ENCODE results near the gene UCN. TPM values are rescaled to one million over a fixed set of nuclear protein-coding genes. Genes with fewer than 3 reads are reported as not detected.

Gene UCN
- total RNA-seq, 5 donors from 2014 or later (not counting 1 experiment from before 2014, with no cell fraction given) = 1.8 to 7.8 (median 4.2) TPM

DNA sequence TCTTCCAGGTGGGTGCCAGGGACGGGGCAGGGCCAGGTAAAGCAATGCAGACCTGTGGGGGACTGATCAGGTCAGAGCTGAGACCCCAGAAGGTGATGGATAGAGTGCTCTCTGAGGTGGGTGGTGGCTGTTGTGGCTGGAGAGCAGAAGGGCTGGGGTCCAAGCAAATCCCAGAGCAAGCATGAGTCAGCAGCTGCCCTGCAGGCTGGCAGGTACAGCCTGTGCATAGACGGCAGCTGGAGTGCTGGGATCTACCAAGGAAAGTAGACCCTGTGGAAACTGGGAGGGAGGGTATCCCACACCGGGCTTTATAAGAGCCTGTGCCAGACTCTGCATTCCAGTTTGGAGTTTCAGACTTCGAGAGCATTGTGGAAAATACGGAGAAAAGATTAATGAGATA lies 25.4 kb downstream of the UCN start:
- Mint-ChIP-seq H3K27ac (no peak overlapping the region), H3K9me3 (no peaks in the 10 kb centered on the region), H3K36me3 (no peaks in the 10 kb centered on the region), H3K4me3 (no peak overlapping the region), H3K4me1 (peaks cover 2 to 6% (median 2%) of the 10 kb centered on the region in 3 donors), H3K27me3 (peaks cover 21 to 33% of the 10 kb centered on the region in 2 donors)
- 71% methylated on average over 4 of the region's 5 CpGs for WGBS (ENCODE audit: insufficient coverage)
- H3K9me3 ChIP-seq = no peaks in the 10 kb centered on the region
- H3K36me3 ChIP-seq (ENCODE audit: control insufficient read depth in 2 of 2, extremely low read depth in 1 of 2, insufficient read depth in 1 of 2, low read length in 1 of 2) = no peaks in the 10 kb centered on the region
- H3K27ac ChIP-seq (ENCODE audit: low read length) = no peak overlapping the region
- H3K4me1 ChIP-seq (ENCODE audit: control insufficient read depth in 1 of 2, extremely low read depth in 1 of 2, insufficient read depth in 2 of 2, low read length in 2 of 2) = peaks cover 0 to 2% of the 10 kb centered on the region in 2 experiments
- DNase-seq (no peak), ATAC-seq (replicated peaks in 1 of 4) (no peak)
- no peak overlapping the region for H3K4me3 ChIP-seq (ENCODE audit: control insufficient read depth in 1 of 2, extremely low read depth in 1 of 2, low read length in 1 of 2)
- peaks cover 2 to 28% of the 10 kb centered on the region in 2 experiments for H3K27me3 ChIP-seq (replicated peaks in 1 of 2; ENCODE audit: control insufficient read depth in 2 of 2, extremely low read depth in 1 of 2, insufficient read depth in 2 of 2, low read length in 1 of 2)
- ChIA-PET CTCF (interaction anchor here (1.0 to 1.1 kb wide), 2 partner anchors 321 kb away, joined by 3 read pairs; no protein-coding TSS in a partner anchor), POLR2A (no interaction called here)

DNA sequence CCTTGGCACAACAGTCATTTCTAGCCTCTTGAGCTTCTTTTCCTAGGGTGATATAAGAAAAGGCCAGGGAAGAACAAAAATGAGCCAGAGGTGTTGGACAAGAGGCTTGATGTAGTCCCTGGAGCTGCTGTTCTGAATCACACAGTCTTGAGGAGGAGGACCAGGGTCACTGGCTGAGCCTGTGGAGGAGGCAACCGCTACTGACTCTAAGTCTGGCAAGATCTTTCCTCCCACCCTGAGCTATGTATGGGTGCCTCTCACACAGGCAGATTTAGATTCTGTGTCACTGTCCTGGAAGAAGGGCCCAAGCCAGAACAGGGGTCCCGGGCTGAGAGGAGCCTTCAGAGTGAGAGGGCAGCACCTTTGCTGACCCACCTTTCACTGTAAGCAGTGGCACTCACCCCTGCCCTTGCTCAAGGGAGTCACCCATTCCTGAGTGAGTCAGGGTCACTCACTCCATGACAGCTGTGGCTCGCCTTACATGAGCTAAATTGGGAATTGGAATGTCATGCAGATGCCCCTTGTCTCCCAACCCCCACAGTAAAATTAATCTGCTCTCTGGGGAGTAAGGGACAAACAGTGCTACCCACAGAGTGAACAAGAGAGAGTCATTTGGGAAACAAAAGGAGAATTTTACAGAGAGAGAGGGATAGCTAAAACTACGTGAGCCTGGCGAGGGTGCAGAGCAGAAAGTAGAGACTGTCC lies 26.2 kb downstream of the UCN start, which contains the start of gene TRIM54:
Gene TRIM54 (plus strand): TSS at position 575 of the 705 bp plus-strand sequence. CDS start 303 bp downstream, outside the sequence.
- peaks cover 25 to 37% of the 10 kb centered on the region in 2 donors for H3K27me3 Mint-ChIP-seq
- Histone ChIP-seq H3K4me1 (ENCODE audit: control insufficient read depth in 1 of 2, extremely low read depth in 1 of 2, insufficient read depth in 2 of 2, low read length in 2 of 2) (peaks cover 0 to 2% of the 10 kb centered on the region in 2 experiments), H3K27ac (ENCODE audit: low read length) (no peak within 1 kb of the TSS), H3K9me3 (no peaks in the 10 kb centered on the region), H3K4me3 (ENCODE audit: control insufficient read depth in 1 of 2, extremely low read depth in 1 of 2, low read length in 1 of 2) (no peak within 1 kb of the TSS), H3K36me3 (ENCODE audit: control insufficient read depth in 2 of 2, extremely low read depth in 1 of 2, insufficient read depth in 1 of 2, low read length in 1 of 2) (no peaks in the 10 kb centered on the region), H3K27me3 (replicated peaks in 1 of 2; ENCODE audit: control insufficient read depth in 2 of 2, extremely low read depth in 1 of 2, insufficient read depth in 2 of 2, low read length in 1 of 2) (peaks cover 2 to 30% of the 10 kb centered on the region in 2 experiments)
- H3K4me3 Mint-ChIP-seq = no peak within 1 kb of the TSS
- POLR2A ChIA-PET = no interaction called here
- CTCF ChIA-PET = interaction anchor here (0.6 to 1.0 kb wide), 2 partner anchors 11 to 320 kb away, joined by 3 read pairs; no protein-coding TSS in a partner anchor
- H3K36me3 Mint-ChIP-seq = no peaks in the 10 kb centered on the region
- H3K9me3 Mint-ChIP-seq = no peaks in the 10 kb centered on the region
- WGBS (ENCODE audit: insufficient coverage) = 81% methylated on average over 4 of the region's 5 CpGs
- peaks cover 2 to 6% (median 2%) of the 10 kb centered on the region in 3 donors for H3K4me1 Mint-ChIP-seq
- ATAC-seq (replicated peaks in 1 of 4) = no peak
- no peak within 1 kb of the TSS for H3K27ac Mint-ChIP-seq
- no peak for DNase-seq

DNA sequence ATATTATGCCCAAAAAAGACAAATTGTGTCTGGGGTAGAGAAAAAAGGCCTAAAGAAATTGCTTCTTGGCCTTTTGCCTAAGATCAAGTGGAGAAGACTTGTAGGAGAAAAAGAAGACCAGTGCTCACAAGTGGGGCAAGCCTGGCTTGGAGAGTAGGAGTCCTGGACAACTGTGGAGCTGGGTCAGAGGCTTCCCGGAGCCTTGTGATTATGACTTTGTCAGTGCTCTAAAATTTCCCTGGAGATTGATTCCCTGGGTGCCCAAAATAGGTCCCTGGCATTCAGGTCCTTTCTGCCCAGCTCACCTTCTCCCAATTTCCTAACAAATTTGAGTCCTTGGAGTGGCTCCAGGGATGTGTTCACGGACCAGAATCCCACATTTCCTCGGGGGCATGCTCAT lies 26.8 kb downstream of the UCN start:
- Mint-ChIP-seq H3K4me3 (no peak overlapping the region), H3K4me1 (peaks cover 2 to 6% (median 2%) of the 10 kb centered on the region in 3 donors), H3K27ac (no peak overlapping the region), H3K27me3 (peaks cover 27 to 36% of the 10 kb centered on the region in 2 donors), H3K36me3 (no peaks in the 10 kb centered on the region), H3K9me3 (no peaks in the 10 kb centered on the region)
- H3K9me3 ChIP-seq = no peaks in the 10 kb centered on the region
- 50% methylated on average over 2 of the region's 3 CpGs for WGBS (ENCODE audit: insufficient coverage)
- CTCF ChIA-PET = interaction anchor here in 1 of 2 donors (0.6 kb wide), 1 partner anchor 19 kb away, joined by 6 read pairs; no protein-coding TSS in a partner anchor
- peaks cover 0 to 2% of the 10 kb centered on the region in 2 experiments for H3K4me1 ChIP-seq (ENCODE audit: control insufficient read depth in 1 of 2, extremely low read depth in 1 of 2, insufficient read depth in 2 of 2, low read length in 2 of 2)
- H3K27ac ChIP-seq (ENCODE audit: low read length) = no peak overlapping the region
- DNase-seq (no peak), ATAC-seq (replicated peaks in 1 of 4) (no peak)
- no peaks in the 10 kb centered on the region for H3K36me3 ChIP-seq (ENCODE audit: control insufficient read depth in 2 of 2, extremely low read depth in 1 of 2, insufficient read depth in 1 of 2, low read length in 1 of 2)
- POLR2A ChIA-PET = no interaction called here
- H3K27me3 ChIP-seq (replicated peaks in 1 of 2; ENCODE audit: control insufficient read depth in 2 of 2, extremely low read depth in 1 of 2, insufficient read depth in 2 of 2, low read length in 1 of 2) = peaks cover 2 to 30% of the 10 kb centered on the region in 2 experiments
- no peak overlapping the region for H3K4me3 ChIP-seq (ENCODE audit: control insufficient read depth in 1 of 2, extremely low read depth in 1 of 2, low read length in 1 of 2)

DNA sequence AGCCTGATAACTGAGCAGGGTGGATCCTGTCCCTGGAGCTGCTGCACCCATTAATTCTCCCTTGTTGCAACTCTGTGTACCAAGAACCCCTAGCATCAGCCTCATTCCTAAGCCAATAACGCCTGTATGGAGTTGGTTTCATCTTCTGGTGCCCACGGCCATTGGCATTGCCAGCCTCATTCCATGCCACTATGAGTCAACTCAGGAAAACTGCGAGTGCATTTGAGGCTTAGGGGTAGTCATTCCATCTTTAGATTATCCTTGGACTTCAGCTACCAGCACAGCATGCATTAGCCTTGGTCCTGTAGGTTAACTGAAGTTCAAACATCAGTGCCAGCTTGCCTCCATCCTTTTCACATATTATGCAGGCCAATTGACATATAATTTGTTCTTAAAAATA lies 27.4 kb downstream of the UCN start:
- ChIA-PET CTCF (interaction anchor here (0.6 to 1.6 kb wide), 4 partner anchors 19 to 191 kb away, joined by 3 to 8 read pairs (median 4); no protein-coding TSS in a partner anchor), POLR2A (no interaction called here)
- H3K36me3 ChIP-seq (ENCODE audit: control insufficient read depth in 2 of 2, extremely low read depth in 1 of 2, insufficient read depth in 1 of 2, low read length in 1 of 2) = no peaks in the 10 kb centered on the region
- Mint-ChIP-seq H3K27ac (no peak overlapping the region), H3K9me3 (no peaks in the 10 kb centered on the region), H3K36me3 (no peaks in the 10 kb centered on the region), H3K4me1 (peaks cover 2 to 6% (median 2%) of the 10 kb centered on the region in 3 donors), H3K27me3 (peaks cover 29 to 35% of the 10 kb centered on the region in 2 donors), H3K4me3 (no peak overlapping the region)
- ATAC-seq (replicated peaks in 1 of 4) = no peak
- H3K4me3 ChIP-seq (ENCODE audit: control insufficient read depth in 1 of 2, extremely low read depth in 1 of 2, low read length in 1 of 2) = no peak overlapping the region
- H3K4me1 ChIP-seq (ENCODE audit: control insufficient read depth in 1 of 2, extremely low read depth in 1 of 2, insufficient read depth in 2 of 2, low read length in 2 of 2) = peaks cover 0 to 2% of the 10 kb centered on the region in 2 experiments
- no peaks in the 10 kb centered on the region for H3K9me3 ChIP-seq
- peaks cover 2 to 30% of the 10 kb centered on the region in 2 experiments for H3K27me3 ChIP-seq (replicated peaks in 1 of 2; ENCODE audit: control insufficient read depth in 2 of 2, extremely low read depth in 1 of 2, insufficient read depth in 2 of 2, low read length in 1 of 2)
- no peak overlapping the region for H3K27ac ChIP-seq (ENCODE audit: low read length)
- DNase-seq = no peak
- WGBS (ENCODE audit: insufficient coverage) = 66% methylated on average over 2 of the region's 3 CpGs

DNA sequence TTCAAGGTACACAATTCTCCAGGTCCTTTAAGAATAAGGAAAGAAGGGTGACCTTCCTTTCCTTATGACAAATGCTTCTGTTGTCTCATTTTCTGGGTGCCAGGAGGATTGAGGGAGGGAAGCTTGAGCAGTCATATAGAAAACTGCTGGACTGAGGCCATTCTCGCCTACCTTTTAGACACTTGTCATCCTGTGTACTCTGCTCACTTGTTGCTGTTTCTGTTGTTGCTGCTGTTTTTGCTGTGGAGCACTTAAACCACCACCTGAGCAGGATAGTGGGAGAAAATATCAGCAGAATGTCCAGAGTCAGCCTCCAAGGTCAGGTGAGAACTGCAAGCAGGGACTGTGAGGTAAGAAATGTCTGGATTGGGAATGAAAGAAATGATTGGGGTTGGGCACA lies 30.2 kb downstream of the UCN start:
- H3K4me3 ChIP-seq (ENCODE audit: control insufficient read depth in 1 of 2, extremely low read depth in 1 of 2, low read length in 1 of 2) = no peak overlapping the region
- no peaks in the 10 kb centered on the region for H3K9me3 Mint-ChIP-seq
- no peak overlapping the region for H3K27ac ChIP-seq (ENCODE audit: low read length)
- H3K9me3 ChIP-seq = no peaks in the 10 kb centered on the region
- peaks cover 29 to 40% of the 10 kb centered on the region in 2 donors for H3K27me3 Mint-ChIP-seq
- H3K36me3 Mint-ChIP-seq = no peaks in the 10 kb centered on the region
- peaks cover 2 to 31% of the 10 kb centered on the region in 2 experiments for H3K27me3 ChIP-seq (replicated peaks in 1 of 2; ENCODE audit: control insufficient read depth in 2 of 2, extremely low read depth in 1 of 2, insufficient read depth in 2 of 2, low read length in 1 of 2)
- H3K27ac Mint-ChIP-seq = no peak overlapping the region
- ATAC-seq (replicated peaks in 1 of 4) (no peak), DNase-seq (no peak)
- ChIA-PET POLR2A (interaction anchor here in 1 of 2 donors (0.7 kb wide), 1 partner anchor 185 kb away, joined by 11 read pairs; no protein-coding TSS in a partner anchor), CTCF (interaction anchor here (1.0 to 2.9 kb wide), 2 partner anchors 169 to 317 kb away, joined by 4 to 40 read pairs; no protein-coding TSS in a partner anchor)
- no peak overlapping the region for H3K4me3 Mint-ChIP-seq
- WGBS (ENCODE audit: insufficient coverage) = no CpG with 5 or more reads among the region's 1 CpG
- H3K4me1 ChIP-seq (ENCODE audit: control insufficient read depth in 1 of 2, extremely low read depth in 1 of 2, insufficient read depth in 2 of 2, low read length in 2 of 2) = peaks cover 0 to 2% of the 10 kb centered on the region in 2 experiments
- peaks cover 2 to 6% (median 2%) of the 10 kb centered on the region in 3 donors for H3K4me1 Mint-ChIP-seq
- no peaks in the 10 kb centered on the region for H3K36me3 ChIP-seq (ENCODE audit: control insufficient read depth in 2 of 2, extremely low read depth in 1 of 2, insufficient read depth in 1 of 2, low read length in 1 of 2)

DNA sequence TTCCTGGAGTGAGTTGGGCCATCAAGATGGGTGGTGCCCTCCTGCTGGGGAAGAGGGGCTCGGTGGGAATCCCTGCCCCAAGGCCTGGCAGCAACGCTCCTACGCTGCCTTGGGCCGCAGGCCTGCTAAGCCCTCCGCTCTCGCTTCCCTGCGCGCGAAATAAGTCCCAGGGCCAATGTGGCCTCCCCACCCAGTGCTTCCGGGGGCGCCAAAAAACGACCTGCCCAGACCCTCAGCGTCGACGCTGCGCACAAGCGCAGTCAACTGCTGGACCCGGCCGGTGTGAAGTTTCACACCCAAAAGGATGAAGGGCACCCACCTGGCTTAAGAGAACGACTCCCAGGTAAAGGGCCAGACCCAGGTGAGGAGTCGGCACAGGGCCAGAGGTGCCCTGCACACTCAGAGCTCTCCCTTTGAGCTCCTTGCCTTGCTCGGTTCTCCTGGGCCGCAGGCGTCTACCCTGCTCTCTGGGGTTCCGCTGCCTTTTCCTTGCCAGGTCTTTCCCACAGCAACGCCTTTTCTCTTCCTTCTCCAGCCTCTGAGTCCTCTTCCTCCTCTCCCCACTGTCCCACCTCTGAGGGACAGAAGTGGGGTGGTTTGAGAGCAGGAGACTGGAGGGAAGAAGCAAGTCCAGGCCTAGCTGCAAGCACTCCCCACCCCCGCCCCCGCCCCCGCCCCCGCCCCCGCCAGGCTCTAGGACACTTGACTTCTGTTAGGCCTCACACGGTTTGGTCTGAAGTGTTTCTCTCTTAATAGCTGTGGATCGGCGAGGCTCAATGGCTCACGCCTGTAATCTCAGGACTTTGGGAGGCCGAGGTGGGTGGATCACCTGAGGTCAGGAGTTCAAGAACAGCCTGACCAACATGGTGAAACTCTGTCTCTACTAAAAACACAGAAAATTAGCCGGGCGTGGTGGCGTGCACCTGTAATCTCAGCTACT lies 32.8 kb downstream of the UCN start, which contains the start of gene DNAJC5G:
Gene DNAJC5G (plus strand): TSS at position 223 of the 940 bp plus-strand sequence. CDS start 1,296 bp downstream, outside the sequence.
- WGBS (ENCODE audit: insufficient coverage) = 86% methylated on average over 20 of the region's 39 CpGs
- H3K9me3 Mint-ChIP-seq = no peaks in the 10 kb centered on the region
- ChIA-PET CTCF (no interaction called here), POLR2A (interaction anchor here in 1 of 2 donors (0.7 kb wide), 1 partner anchor 27 kb away, joined by 3 read pairs; no protein-coding TSS in a partner anchor)
- Histone ChIP-seq H3K4me1 (ENCODE audit: control insufficient read depth in 1 of 2, extremely low read depth in 1 of 2, insufficient read depth in 2 of 2, low read length in 2 of 2) (peaks cover 0 to 2% of the 10 kb centered on the region in 2 experiments), H3K4me3 (ENCODE audit: control insufficient read depth in 1 of 2, extremely low read depth in 1 of 2, low read length in 1 of 2) (no peak within 1 kb of the TSS), H3K27ac (ENCODE audit: low read length) (no peak within 1 kb of the TSS), H3K36me3 (ENCODE audit: control insufficient read depth in 2 of 2, extremely low read depth in 1 of 2, insufficient read depth in 1 of 2, low read length in 1 of 2) (no peaks in the 10 kb centered on the region), H3K27me3 (replicated peaks in 1 of 2; ENCODE audit: control insufficient read depth in 2 of 2, extremely low read depth in 1 of 2, insufficient read depth in 2 of 2, low read length in 1 of 2) (peaks cover 1 to 14% of the 10 kb centered on the region in 2 experiments), H3K9me3 (no peaks in the 10 kb centered on the region)
- DNase-seq (no peak), ATAC-seq (replicated peaks in 1 of 4) (no peak)
- H3K27me3 Mint-ChIP-seq = peaks cover 15 to 20% of the 10 kb centered on the region in 2 donors
- H3K36me3 Mint-ChIP-seq = no peaks in the 10 kb centered on the region
- H3K4me1 Mint-ChIP-seq = peaks cover 2 to 6% (median 2%) of the 10 kb centered on the region in 3 donors
- no peak within 1 kb of the TSS for H3K4me3 Mint-ChIP-seq
- H3K27ac Mint-ChIP-seq = no peak within 1 kb of the TSS
